NCI-H1105 (cell line): ENCODE data around the gene ARFGEF2.
A peak's percentile ranks its signal among the peaks of the same experiment; 100 is the strongest.
"Not testable (repeated sequence)": the region's sequence is repeated elsewhere in the genome, so short reads cannot be mapped to it uniquely, and the experiment has no call there.

ENCODE experiments used
- DNase-seq: peaks from one replicate; lab custom pipeline; 2025; lab: John Stamatoyannopoulos, UW

Gene ARFGEF2

GRCh38 chr20:48995589-48995988 lies 74.1 kb downstream of the ARFGEF2 start:
- DNase-seq: peak; percentile 95

- peak; percentile 92 for DNase-seq
Observed at GRCh38 chr20:48999890-49000870, 78.7 kb downstream of the ARFGEF2 start.

- DNase-seq: no peak
Observed at GRCh38 chr20:49001741-49002140, 80.2 kb downstream of the ARFGEF2 start.

GRCh38 chr20:49006446-49006980 lies 85.0 kb downstream of the ARFGEF2 start:
- no peak for DNase-seq

- no peak for DNase-seq
Observed at GRCh38 chr20:49009899-49010631, 88.6 kb downstream of the ARFGEF2 start.

GRCh38 chr20:49024220-49024619 lies 102.7 kb downstream of the ARFGEF2 start:
- no peak for DNase-seq

- not testable (repeated sequence) for DNase-seq
Observed at GRCh38 chr20:49028177-49028576, 106.7 kb downstream of the ARFGEF2 start.

GRCh38 chr20:49028684-49029083 lies 107.2 kb downstream of the ARFGEF2 start:
- DNase-seq: no peak

GRCh38 chr20:49029203-49029602 lies 107.7 kb downstream of the ARFGEF2 start:
- no peak for DNase-seq

- DNase-seq: no peak
Observed at GRCh38 chr20:49030954-49031619, 109.6 kb downstream of the ARFGEF2 start.

- no peak for DNase-seq
Observed at GRCh38 chr20:49032455-49032854, 110.9 kb downstream of the ARFGEF2 start.

- DNase-seq: peak; percentile 35
Observed at GRCh38 chr20:49034070-49034732, 112.7 kb downstream of the ARFGEF2 start.

GRCh38 chr20:49037962-49038387 lies 116.5 kb downstream of the ARFGEF2 start:
- DNase-seq: no peak

- no peak for DNase-seq
Observed at GRCh38 chr20:49039854-49040253, 118.3 kb downstream of the ARFGEF2 start.

GRCh38 chr20:49043000-49043399 lies 121.5 kb downstream of the ARFGEF2 start:
- no peak for DNase-seq

- DNase-seq: no peak
Observed at GRCh38 chr20:49045440-49046086, 124.1 kb downstream of the ARFGEF2 start.

GRCh38 chr20:49046087-49046900 lies 124.8 kb downstream of the ARFGEF2 start, which contains the start of gene CSE1L:
Gene CSE1L, plus strand, starts transcription at chr20:49046312. Its CDS starts 12,152 bp downstream, at chr20:49058464.
- DNase-seq: peak; percentile 94

- DNase-seq: no peak
Observed at GRCh38 chr20:49052334-49052733, 130.8 kb downstream of the ARFGEF2 start.

- DNase-seq: no peak
Observed at GRCh38 chr20:49054056-49054643, 132.6 kb downstream of the ARFGEF2 start.

GRCh38 chr20:49063279-49063678 lies 141.8 kb downstream of the ARFGEF2 start:
- no peak for DNase-seq
